OCI-LY1 (cell line): Measurements from ENCODE around the gene TMEM52B.

Source experiments
- EZH2 ChIP-seq: fragments of 200-600 bp; sonication (generic), shearing (Covaris generic); IDR thresholded peaks from 2 replicates; pipeline ENCODE4 v1.8.0; 2017; ENCODE audit warnings: borderline replicate concordance, mixed run types, mild to moderate bottlenecking, antibody characterized with exemption, low read length, moderate library complexity, mixed read lengths
- TF ChIP-seq, protein P1 (sequence below): fragments of 200-600 bp; sonication (generic), shearing (Covaris generic); IDR thresholded peaks from 2 replicates; pipeline ENCODE4 v1.5.1; 2017; ENCODE audit warnings: mild to moderate bottlenecking, antibody characterized with exemption, low read length, moderate library complexity, mixed read lengths

DNA sequence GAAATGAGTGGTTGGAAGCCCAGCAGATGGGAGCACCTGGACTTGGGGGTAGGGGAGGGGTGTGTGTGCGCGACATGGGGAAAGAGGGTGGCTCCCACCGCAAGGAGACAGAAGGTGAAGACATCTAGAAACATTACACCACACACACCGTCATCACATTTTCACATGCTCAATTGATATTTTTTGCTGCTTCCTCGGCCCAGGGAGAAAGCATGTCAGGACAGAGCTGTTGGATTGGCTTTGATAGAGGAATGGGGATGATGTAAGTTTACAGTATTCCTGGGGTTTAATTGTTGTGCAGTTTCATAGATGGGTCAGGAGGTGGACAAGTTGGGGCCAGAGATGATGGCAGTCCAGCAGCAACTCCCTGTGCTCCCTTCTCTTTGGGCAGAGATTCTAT is 43.0 kb downstream of the TMEM52B start:
- TF ChIP-seq, protein P1, sequence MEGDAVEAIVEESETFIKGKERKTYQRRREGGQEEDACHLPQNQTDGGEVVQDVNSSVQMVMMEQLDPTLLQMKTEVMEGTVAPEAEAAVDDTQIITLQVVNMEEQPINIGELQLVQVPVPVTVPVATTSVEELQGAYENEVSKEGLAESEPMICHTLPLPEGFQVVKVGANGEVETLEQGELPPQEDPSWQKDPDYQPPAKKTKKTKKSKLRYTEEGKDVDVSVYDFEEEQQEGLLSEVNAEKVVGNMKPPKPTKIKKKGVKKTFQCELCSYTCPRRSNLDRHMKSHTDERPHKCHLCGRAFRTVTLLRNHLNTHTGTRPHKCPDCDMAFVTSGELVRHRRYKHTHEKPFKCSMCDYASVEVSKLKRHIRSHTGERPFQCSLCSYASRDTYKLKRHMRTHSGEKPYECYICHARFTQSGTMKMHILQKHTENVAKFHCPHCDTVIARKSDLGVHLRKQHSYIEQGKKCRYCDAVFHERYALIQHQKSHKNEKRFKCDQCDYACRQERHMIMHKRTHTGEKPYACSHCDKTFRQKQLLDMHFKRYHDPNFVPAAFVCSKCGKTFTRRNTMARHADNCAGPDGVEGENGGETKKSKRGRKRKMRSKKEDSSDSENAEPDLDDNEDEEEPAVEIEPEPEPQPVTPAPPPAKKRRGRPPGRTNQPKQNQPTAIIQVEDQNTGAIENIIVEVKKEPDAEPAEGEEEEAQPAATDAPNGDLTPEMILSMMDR: no peak
- no peak for TF ChIP-seq EZH2
